HG02981 (cell line): ENCODE data around the gene C3.
"Not testable (repeated sequence)": the region's sequence is repeated elsewhere in the genome, so short reads cannot be mapped to it uniquely, and the experiment has no call there.

Experiments
- ATAC-seq: cut with Tn5 transposase; IDR thresholded peaks from one replicate; pipeline ENCODE4 v1.9.1; 2021; ENCODE audit warnings: mild to moderate bottlenecking, moderate library complexity; ENCODE audit not compliant: unreplicated experiment

C3 gene

GRCh38 chr19:6720369-6721137, at the start of gene C3:
TSS of gene C3 (minus strand) at chr19:6720650. CDS start at chr19:6720589, 61 bp downstream.
- ATAC-seq, result no peak

- no peak for ATAC-seq
Measured at GRCh38 chr19:6769006-6769619, 48.7 kb upstream of the C3 start.

GRCh38 chr19:6768236-6768785, 47.9 kb upstream of the C3 start:
- ATAC-seq, result no peak

DNA sequence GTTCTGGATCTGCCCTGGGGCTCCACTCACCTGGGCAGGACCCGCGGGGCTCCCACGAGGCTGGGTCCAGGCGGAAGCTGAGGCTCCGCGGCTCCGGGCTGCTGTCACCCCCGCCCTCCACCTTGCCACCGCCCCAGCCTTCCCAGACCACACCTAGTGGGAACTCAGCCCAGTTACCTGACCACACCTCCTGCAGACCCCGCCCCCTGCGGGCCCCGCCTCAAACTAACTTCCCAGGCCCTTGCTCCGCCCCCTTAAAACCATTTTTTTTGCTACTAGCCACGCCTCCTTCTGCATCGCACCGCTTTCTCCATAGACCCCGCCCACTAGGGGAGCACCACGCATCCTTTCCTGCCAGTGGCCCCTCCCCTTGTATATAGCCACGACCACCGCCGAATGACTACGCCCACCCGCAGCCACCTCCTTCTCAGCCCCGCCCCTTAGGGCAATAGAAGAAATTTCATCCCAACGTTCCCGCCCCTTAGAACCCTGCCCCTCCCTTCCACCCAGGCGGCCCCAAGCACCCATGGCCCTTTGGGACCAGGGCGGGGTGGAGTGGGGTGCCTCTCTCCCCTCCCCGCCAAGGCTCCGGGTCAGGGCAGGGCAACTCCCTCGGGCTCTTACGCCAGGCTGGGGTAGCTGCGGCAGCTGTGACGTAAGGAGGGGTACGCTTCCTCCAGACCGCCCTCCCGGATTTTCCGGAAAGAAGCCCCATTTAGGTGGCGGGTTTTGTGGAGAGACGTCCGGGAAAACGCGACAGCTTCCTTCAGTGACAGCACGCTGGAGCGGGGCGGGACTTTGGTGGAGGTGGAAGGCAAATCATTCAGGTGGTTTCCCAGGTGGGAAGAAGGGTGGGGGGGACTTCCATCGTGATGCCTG, 47.1 kb upstream of the C3 start, which contains the start of gene SH2D3A:
TSS of gene SH2D3A (minus strand) at position 79 of the 879 bp plus-strand sequence. CDS start 3,687 bp downstream, outside the sequence.
- ATAC-seq, result peak; percentile 61

DNA sequence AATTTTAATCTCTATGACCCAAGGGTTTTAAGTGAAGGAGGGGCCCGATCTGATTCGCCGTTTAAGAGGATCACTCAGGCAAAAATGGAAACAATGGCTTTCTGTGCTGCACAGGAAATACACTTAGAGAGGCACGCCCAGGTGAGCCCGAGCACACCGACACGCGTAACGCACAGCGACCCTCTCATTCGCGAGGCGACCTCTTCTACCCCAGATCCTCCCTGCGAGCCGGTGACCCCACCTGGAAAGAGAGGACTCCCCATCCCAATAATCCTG, 46.6 kb upstream of the C3 start:
- peak; percentile 21 for ATAC-seq

DNA sequence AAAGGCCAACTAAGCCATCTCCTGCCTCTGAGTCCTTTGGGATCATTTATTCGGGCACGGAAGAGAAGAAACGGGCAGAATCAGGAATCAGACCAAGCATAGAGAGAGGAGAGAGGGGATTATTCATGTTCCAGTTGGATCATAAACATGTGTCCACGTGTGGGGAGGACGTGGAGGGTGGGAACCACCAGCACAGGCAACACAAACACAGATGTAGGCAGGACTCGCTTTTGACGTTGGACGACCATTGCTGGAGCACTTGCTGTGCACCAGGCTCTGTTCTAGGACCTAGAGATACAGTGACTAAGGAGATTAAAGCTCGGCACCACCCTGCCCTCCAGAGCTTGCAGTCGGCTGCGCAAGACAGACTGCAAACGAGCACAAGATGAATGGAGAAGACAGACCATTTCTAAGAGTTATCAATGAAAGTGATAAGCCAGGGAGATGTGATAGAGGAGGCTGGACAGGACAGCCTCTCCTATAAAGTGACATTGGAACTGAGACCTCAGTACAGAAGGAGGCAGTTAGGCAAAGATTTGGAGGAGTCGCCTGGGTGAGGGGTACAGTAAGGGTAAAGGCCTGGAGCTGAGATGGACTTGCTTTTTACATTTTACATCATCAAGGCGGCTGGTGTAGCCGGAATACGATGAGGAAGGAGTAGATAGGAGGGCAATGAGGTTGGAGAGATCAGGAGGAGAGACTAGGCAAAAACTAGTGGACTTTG, 46.1 kb upstream of the C3 start:
- ATAC-seq, result no peak

GRCh38 chr19:6765738-6766356, 45.4 kb upstream of the C3 start:
- ATAC-seq, result no peak

GRCh38 chr19:6762253-6762797, 41.9 kb upstream of the C3 start:
- ATAC-seq, result not testable (repeated sequence)

- ATAC-seq, result no peak
Measured at GRCh38 chr19:6761053-6761676, 40.7 kb upstream of the C3 start.

- no peak for ATAC-seq
Measured at GRCh38 chr19:6760606-6761005, 40.2 kb upstream of the C3 start.

DNA sequence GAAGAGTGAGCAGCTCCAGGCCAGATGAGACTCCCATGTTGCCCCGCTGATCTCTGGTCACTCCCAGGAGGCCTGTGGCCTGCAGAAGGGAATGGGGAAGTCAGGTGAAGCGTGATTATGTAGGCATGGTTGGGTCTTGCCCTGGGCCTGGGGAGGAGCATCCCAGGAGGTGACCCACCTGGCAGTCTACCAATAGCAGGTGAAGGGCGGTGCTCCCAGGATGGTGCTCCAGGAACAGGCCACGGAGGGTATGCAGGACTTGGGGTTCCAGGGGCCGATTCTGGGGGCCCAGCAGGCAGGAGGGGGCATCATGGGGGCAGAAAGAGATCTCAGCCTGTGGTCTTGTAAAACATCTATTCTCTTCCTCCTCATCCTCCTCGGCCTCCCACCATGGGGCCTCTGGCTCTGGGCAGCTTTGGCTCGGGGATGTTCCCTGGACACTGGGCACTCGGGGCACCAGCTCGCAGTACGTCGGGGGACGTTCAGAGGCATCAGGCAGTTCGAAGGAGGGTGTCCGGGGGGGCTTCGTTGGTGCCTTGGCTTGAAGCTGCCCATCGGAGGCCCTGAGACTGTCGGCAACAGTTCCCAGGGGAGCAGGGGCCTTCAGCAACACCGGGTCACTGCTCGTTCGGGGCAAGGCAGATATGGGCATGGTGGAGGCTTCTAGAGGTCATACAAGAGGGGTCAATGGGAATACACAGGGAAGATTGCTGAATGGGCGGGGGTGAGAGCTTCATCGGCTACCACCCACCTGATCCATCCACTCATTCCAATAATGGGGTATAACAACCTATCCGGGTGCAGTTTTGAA, 34.4 kb upstream of the C3 start:
- ATAC-seq, result no peak

DNA sequence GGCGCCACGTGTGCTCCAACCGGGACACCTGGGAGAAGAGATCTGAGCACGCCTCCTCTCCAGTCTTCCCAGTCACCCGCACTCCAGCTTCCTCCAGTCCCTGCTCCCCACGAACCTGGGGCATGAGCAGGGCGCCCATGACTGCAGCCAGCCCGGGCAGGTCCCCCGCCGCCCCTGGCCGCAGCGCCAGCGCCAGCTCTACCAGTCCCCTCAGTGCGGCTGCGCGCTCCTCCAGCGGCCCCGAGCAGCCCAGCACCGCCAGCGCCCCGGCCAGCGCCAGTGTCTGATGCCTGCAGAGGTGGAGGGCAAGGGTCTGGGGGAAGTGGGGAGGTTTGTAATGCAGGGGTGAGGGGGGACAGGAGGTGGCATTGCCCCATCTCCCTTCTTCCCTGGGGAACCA, 33.7 kb upstream of the C3 start:
- no peak for ATAC-seq

DNA sequence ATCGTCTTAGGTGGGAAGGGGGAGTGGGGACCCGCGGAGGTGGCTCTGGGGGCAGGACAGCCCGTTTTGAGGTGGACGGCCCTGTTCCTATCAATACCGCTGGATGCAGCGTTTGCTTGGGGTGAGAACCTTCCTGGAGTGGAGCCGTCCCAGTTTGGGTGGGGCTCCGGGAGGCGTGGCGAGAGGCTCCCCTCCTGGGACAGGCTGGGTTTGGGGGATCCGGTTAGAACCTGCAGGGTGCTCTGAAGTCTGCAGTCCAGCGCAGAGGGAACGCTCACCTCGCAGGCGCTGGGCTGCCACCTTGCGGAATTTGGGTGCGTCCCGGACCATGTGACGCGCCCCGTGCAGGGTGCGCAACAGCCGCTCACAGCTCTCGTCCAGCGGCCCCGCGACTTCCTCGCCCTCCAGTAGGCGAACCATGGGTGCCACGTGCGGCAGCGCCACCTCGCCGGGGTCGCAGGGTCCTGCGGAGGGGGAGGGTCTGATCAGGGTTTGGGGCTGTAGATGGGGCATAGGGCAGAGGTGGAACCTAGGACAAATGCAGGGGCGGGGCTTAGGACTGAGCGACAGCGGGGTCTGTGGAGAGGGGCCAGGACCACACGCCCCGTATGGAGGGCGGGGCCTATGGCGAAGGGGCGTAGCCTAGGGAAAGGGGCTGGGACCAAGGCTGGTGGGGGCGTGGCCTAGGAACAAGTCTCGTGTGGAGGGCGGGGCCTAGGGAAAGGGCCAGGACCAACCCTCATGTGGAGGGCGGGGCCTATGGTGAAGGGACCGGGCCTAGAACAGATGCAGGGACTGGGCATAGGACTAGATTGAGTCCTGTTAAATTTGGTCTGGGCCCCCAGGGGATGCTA, 33.0 kb upstream of the C3 start:
- peak; percentile 77 for ATAC-seq

DNA sequence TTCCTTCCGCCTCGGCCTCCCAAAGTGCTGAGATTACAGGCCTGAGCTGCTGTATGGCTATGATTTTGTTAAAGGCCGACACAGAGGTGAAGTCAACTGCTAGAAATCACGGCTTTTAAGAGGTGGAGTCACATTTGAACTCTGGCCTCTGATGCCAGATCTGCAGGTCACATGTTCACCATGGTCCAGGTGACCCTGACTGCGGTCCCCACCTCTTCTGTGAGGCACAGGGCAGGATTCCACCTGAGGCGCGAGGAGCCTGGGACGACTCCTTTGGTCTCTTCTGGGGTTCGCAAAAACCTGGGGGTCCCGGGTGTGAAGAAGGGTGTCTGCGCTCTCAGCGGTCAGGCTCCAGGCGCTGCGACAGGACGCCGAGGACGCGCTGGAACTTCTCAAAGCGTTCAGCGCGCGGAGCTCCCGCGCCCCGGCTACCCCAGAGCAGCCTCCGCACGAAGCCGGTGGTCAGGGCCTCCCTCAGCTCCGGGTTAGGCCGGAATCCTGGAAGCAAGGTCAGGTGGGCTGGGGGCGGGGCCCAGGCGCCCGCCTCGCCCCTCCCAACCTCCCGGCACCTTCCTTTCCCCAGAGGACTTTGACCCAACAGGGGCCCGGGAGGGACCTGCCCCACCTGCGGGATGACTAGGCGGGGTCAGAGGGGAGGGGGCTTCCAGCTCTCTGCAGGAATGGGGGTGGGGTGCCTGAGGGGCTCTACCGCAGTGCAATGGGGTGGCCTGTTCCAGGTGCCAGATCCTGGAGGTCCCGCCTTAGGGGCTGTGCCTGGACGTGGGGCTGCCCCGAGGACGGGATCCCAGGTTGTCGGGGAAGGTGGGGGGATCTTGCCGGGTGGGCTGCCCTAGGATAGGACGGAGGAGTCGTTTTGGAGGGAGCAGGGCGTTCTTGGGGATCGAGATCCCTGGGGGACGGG, 32.1 kb upstream of the C3 start:
- ATAC-seq, result no peak

DNA sequence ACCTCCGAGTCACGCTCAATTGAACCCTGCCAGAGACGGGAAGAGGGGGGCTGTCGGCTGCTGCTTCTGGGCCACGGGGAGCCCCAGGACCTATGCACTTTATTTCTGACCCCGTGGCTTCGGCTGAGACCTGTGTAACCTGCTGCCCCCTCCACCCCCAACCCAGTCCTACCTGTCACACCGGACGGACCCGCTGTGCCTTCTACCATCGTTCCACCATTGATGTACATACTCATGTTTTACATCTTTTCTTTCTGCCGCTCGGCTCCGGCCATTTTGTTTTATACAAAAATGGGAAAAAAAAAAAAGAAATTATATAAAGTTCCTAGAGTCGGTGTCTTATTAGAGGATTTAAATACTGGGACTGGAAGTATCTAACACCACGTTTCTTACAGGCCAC, 30.7 kb upstream of the C3 start:
- ATAC-seq, result no peak

DNA sequence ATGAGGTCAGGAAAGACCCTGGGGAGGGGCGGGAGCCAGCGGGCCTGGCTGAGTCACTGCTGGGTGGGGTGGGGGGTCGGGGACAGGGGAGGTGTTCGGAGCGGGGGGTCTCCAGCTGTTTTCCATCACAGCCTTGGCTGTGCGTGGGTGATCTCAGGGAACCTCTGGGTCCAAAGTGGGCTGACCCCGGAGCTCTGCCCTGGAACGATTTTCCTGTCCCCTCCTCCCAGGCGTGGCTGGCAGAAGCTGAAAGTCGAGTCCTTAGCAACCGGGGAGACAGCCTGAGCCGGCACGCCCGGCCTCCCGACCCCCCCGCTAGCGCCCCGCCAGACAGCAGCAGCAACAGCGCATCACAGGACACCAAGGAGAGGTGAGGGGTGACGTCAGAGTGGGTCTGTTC, 29.6 kb upstream of the C3 start:
- no peak for ATAC-seq

DNA sequence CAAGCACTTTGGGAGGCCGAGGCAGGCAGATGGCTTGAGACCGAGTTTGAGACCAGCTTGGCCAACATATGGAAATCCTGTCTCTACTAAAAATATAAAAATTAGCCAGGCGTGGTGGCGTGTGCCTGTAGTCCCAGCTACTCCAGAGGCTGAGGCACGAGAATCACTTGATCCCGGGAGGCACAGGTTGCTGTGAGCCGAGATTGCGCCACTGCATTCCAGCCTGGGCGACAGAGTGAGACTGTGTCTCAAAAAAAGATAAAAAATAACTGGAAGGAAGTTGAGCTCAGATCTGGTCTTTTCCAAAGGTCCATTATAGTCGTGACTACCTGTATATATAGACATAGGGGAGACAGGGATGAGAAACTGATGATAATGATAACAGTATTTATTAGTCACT, 28.1 kb upstream of the C3 start:
- not testable (repeated sequence) for ATAC-seq
